GM23338 (cell line): Measurements from ENCODE around the gene MYH6. TPM values are rescaled to one million over a fixed set of nuclear protein-coding genes. Genes with fewer than 3 reads are reported as not detected.

Source experiments
- CREB1 ChIP-seq: fragments of 250-450 bp; sonication (Bioruptor Pico); IDR thresholded peaks from 2 replicates; pipeline ENCODE4 v1.5.0; 2020; ENCODE audit warnings: low read depth, mild to moderate bottlenecking, moderate library complexity
- EZH2 ChIP-seq: fragments of 200-600 bp; sonication (generic); IDR thresholded peaks from one replicate; pipeline ENCODE4 v1.8.0; 2017; ENCODE audit warnings: antibody characterized with exemption, mild to moderate bottlenecking, low read depth; ENCODE audit not compliant: unreplicated experiment
- NANOG ChIP-seq: IDR thresholded peaks from 2 replicates; pipeline ENCODE4 v1.6.1; 2016; ENCODE audit warnings: antibody characterized with exemption, borderline replicate concordance
- REST ChIP-seq: IDR thresholded peaks from one replicate; pipeline ENCODE4 v1.6.1; 2018; ENCODE audit warnings: antibody characterized with exemption; ENCODE audit not compliant: unreplicated experiment
- STAT1 ChIP-seq: IDR thresholded peaks from one replicate; pipeline ENCODE4 v1.6.1; 2016; ENCODE audit warnings: antibody characterized with exemption; ENCODE audit not compliant: unreplicated experiment
- ZNF114 ChIP-seq: fragments of 250-450 bp; sonication (Bioruptor Pico); IDR thresholded peaks from 2 replicates; pipeline ENCODE4 v1.5.0; 2020; ENCODE audit warnings: mild to moderate bottlenecking, moderate library complexity
- ZNF331 ChIP-seq: fragments of 250-450 bp; sonication (Bioruptor Pico); IDR thresholded peaks from 2 replicates; pipeline ENCODE4 v1.5.0; 2020; ENCODE audit warnings: low read depth, mild to moderate bottlenecking, moderate library complexity
- ZNF462 ChIP-seq: fragments of 250-450 bp; sonication (Bioruptor Pico); IDR thresholded peaks from 2 replicates; pipeline ENCODE4 v1.5.0; 2020; ENCODE audit warnings: mild to moderate bottlenecking, moderate library complexity
- polyA plus RNA-seq: library from polyadenylated mRNA; unstranded; fragments of >200 nt; fragmentation: Nextera tagmentation; extraction: Ambion mirVana; gene quantifications from 2 replicates; pipeline ENCODE4 v1.2.1, GENCODE V29; 2016
- total RNA-seq: library from RNA; depleted of rRNA; stranded (reverse); fragments of >200 nt; shearing (Covaris generic); gene quantifications from 2 replicates; pipeline ENCODE4 v1.2.3, GENCODE V29; 2014
- TF ChIP-seq, protein P1 (sequence below), 2 experiments: fragments of 200-600 bp in 1 of 2; sonication (generic) in 1 of 2; conservative IDR thresholded peaks; 2 replicates each; pipeline versions ENCODE4 v1.5.1 to v1.6.1; 2016 to 2017; ENCODE audit warnings: antibody characterized with exemption in 2 of 2, low read depth in 2 of 2, mild to moderate bottlenecking in 2 of 2, moderate library complexity in 1 of 2

Gene MYH6
- total and polyA plus RNA-seq, 2 experiments from 2014 or later, result 0.03 to 0.10 TPM

GRCh38 chr14:23430016-23430722, 22.1 kb upstream of the MYH6 start (continued):
- TF ChIP-seq ZNF462 (CRISPR knock-in tag), result no peak
- no peak for TF ChIP-seq EZH2
- TF ChIP-seq CREB1 (CRISPR knock-in tag), result no peak
- no peak for TF ChIP-seq NANOG
- TF ChIP-seq ZNF331 (CRISPR knock-in tag), result no peak
- TF ChIP-seq REST, result no peak
- TF ChIP-seq STAT1, result no peak
- TF ChIP-seq, protein P1, sequence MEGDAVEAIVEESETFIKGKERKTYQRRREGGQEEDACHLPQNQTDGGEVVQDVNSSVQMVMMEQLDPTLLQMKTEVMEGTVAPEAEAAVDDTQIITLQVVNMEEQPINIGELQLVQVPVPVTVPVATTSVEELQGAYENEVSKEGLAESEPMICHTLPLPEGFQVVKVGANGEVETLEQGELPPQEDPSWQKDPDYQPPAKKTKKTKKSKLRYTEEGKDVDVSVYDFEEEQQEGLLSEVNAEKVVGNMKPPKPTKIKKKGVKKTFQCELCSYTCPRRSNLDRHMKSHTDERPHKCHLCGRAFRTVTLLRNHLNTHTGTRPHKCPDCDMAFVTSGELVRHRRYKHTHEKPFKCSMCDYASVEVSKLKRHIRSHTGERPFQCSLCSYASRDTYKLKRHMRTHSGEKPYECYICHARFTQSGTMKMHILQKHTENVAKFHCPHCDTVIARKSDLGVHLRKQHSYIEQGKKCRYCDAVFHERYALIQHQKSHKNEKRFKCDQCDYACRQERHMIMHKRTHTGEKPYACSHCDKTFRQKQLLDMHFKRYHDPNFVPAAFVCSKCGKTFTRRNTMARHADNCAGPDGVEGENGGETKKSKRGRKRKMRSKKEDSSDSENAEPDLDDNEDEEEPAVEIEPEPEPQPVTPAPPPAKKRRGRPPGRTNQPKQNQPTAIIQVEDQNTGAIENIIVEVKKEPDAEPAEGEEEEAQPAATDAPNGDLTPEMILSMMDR (conservative IDR thresholded peaks at IDR 0.05; ENCODE audit: low read depth in 2 of 2), result no peak
- no peak for TF ChIP-seq ZNF114 (CRISPR knock-in tag)
